Thoracic aorta endothelial cell (primary cell): ENCODE results near the gene RUBCNL. TPM values are rescaled to one million over a fixed set of nuclear protein-coding genes. Genes with fewer than 3 reads are reported as not detected.

Source experiments
- small RNA-seq: library from RNA; depleted of rRNA; stranded (forward); fragments of <200 nt; gene quantifications from one replicate; pipeline ENCODE3, GENCODE V24; 2012
- total RNA-seq: library from RNA; depleted of rRNA; stranded (reverse); fragments of >200 nt; gene quantifications from 2 replicates; pipeline ENCODE4 v1.2.3, GENCODE V29; 2012

Gene RUBCNL, protein sequence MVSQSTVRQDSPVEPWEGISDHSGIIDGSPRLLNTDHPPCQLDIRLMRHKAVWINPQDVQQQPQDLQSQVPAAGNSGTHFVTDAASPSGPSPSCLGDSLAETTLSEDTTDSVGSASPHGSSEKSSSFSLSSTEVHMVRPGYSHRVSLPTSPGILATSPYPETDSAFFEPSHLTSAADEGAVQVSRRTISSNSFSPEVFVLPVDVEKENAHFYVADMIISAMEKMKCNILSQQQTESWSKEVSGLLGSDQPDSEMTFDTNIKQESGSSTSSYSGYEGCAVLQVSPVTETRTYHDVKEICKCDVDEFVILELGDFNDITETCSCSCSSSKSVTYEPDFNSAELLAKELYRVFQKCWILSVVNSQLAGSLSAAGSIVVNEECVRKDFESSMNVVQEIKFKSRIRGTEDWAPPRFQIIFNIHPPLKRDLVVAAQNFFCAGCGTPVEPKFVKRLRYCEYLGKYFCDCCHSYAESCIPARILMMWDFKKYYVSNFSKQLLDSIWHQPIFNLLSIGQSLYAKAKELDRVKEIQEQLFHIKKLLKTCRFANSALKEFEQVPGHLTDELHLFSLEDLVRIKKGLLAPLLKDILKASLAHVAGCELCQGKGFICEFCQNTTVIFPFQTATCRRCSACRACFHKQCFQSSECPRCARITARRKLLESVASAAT
- not detected in 2 replicates for total RNA-seq

DNA sequence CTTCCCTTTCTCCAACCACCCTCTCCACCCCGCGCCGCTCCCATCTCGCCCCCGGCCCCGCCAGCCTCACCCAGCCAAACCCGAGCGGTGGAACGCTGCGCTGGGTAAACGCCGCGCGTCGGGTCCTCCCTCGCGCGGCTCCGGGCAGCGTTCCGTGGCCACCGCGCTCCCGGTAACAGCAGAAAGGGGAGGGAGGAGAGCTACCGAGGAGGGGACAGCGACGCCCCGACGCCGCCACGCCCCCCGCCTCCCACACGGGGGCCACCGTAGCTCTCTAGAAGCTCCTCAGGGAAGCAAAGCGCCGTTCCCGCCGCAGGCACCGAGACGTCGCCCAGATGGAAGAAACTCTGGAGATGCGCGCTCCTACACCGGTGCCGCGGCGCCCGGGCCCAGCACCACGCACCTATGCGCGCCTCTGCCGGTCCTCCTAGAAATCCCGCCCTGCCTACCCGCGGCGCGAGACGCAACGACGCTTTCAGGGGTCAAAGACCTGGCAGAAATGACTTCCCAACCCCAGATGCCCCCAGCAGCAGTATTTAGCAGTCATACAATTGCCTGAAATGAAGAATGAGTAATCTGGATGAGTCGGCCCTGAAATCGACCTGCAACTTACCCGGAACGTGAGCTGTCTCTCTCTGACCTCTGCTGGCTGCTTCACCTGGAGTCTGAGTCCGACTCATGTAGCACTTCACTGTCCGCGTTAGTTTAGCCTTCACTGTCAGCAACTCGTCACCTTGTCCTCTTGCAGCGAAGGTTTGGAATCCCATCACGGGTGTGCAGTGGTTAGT is at the start of gene RUBCNL:
RUBCNL (minus strand) TSS at position 189 of the 788 bp plus-strand sequence. CDS start 14,777 bp downstream, outside the sequence.

Small RNA genes within 50 kb of the gene (small RNA-seq; reads per million reads assigned to genes)
- gene RNU2-6P (73.1 reads per million, percentile 98 among the genes with 10 or more reads in this experiment), gene RNU6-68P (not detected)

Other genes with a start within 250 kb of the RUBCNL start
- 0.07 and 0.27 TPM in 2 replicates for gene LCP1, start 205.1 kb downstream of the RUBCNL start, total RNA-seq
- not detected in 2 replicates for gene LRRC63, start 175.3 kb downstream of the RUBCNL start, total RNA-seq
- 13.1 and 14.5 TPM in 2 replicates for gene LRCH1, start 165.9 kb upstream of the RUBCNL start, total RNA-seq